Skeletal muscle cell (primary cell): ENCODE measurements around the gene MAEL.

Source experiments
- DNase-seq: peaks from one replicate; pipeline ENCODE4 v3.0.0-alpha.2; 2010; ENCODE audit warnings: low read depth
- H3K4me3 ChIP-seq: 2 replicates; pipeline ENCODE4 v1.5.1; 2011; ENCODE audit warnings: low read depth, mild to moderate bottlenecking, control low read depth, low read length, moderate library complexity

The MAEL gene

GRCh38 chr1:167051907-167052306 lies 62.8 kb downstream of the MAEL start:
- no peak overlapping the region for H3K4me3 ChIP-seq
- DNase-seq: no peak

- DNase-seq: no peak
These were observed 63.3 kb downstream of the MAEL start for GRCh38 chr1:167052389-167052788.

DNA sequence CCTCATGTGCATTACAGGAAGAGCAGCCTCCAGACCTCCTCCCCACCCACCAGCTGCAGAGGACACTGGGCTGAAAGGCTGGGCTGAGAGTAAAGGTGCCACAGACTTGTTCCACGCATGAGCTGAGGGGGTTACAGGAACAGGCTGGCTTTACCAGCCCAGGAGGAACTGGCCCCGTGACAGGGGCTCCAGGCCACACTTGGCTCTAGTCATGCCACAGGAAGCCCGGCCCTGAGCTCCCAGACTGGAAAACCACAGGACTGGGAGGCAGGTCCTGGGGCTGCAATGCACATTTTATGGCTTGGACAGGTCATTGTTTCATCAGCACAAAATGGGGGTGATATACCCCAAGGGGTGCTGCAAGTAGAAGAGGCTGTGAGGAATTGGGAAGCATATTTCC lies 65.5 kb downstream of the MAEL start:
- no peak overlapping the region for H3K4me3 ChIP-seq
- no peak for DNase-seq

More at GRCh38 chr1:167052389-167052788, 63.3 kb downstream of the MAEL start:
- H3K4me3 ChIP-seq: no peak overlapping the region

DNA sequence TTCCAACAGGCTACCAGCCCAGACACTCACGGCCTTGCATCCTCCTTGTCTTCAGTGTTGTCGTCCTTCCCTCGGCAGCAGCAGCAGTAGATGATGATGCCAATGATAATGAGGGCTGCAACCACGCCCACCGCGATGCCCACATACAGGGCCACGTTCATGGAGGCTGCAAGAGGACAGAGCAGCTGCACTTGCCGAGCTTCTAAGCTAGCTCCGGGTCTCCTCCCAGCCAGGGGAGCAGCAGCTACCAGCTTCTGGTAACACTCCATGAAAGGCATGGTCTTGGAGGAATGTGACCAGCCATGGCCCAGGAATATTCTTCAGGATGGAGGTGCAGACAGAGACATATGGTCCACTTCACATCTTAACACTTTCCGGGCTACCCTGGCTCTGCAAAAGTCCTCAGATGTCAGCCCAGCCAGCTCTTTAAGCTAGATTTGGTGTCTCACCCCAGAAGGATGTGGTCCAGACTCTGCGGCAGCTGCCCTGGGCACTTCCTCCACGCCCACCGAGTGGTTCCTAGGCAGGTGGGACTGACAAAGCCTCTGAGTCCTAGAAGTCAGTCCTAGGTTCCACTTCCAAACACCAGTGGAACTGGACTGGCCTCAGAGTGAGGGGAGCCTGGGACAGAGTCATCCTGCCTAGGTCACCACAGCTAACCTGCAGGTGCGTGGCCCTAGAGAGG lies 66.0 kb downstream of the MAEL start:
- DNase-seq: no peak

GRCh38 chr1:167056529-167057231 lies 67.6 kb downstream of the MAEL start:
- DNase-seq: no peak
- no peak overlapping the region for H3K4me3 ChIP-seq

More for the DNA sequence above, 66.0 kb downstream of the MAEL start:
- H3K4me3 ChIP-seq: no peak overlapping the region

- DNase-seq: no peak
These were observed 68.2 kb downstream of the MAEL start for GRCh38 chr1:167057241-167057688.

DNA sequence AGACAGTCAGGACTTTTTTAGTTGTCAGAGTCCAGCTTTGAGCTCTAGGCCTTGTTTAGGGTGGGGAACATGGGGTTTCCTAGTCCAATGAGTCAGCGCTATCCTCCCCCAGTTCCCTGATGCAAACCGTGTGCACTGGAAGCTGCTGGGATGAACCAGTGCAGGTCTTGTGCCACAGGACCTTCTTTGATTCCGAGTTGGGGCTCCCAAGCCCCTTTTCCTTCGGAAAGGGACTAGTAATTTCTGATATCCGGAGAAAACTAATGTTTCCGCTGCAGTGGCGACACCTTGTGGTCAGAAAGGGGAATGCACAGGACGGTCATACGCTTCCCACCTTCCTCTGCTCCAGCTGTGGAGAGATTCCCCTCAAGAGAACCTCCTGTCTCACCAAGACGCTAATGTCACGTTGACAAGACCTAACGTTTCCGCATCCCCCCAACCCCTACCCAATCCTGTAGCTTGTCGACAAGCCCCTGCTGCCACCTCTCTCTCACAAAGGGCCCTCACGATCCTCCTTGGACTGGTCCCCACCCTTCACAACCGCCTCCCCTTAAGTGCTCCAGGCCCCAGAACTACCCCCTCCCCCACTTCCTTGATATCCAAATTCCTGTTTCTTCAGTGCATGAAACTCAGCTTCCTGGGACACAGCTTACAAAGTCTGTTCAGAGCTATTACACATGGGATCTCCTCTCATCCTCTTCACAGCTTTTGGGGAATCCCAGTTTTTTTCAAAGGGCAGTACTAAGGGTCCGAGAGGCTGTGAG lies 70.1 kb downstream of the MAEL start:
- H3K4me3 ChIP-seq: no peak overlapping the region
- DNase-seq: no peak

More at GRCh38 chr1:167057241-167057688, 68.2 kb downstream of the MAEL start:
- no peak overlapping the region for H3K4me3 ChIP-seq

- no peak overlapping the region for H3K4me3 ChIP-seq
- no peak for DNase-seq
These were observed 70.7 kb downstream of the MAEL start for GRCh38 chr1:167059809-167060107.

- no peak for DNase-seq
- no peak overlapping the region for H3K4me3 ChIP-seq
These were observed 71.3 kb downstream of the MAEL start for GRCh38 chr1:167060141-167061072.

GRCh38 chr1:167061073-167061464 lies 72.0 kb downstream of the MAEL start:
- no peak overlapping the region for H3K4me3 ChIP-seq
- DNase-seq: no peak

DNA sequence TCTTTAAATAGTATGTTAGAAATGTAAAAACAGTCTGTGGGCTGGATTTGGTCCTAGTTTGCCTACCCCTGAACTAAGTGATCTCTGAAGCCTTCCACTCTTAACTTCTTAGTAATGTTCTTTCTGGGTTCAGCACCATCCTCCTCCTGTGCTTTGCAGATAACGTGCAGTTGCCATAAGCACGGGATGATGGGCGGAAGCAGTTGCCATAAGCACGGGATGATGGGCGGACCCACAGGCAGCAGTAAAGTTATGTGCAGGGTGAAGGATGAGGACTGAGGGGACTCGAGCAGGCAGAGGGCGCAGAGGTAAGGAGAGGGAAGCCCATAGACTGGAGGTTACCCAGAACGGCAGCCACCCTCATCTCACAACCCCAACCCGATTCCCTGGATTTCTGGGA lies 75.5 kb downstream of the MAEL start:
- H3K4me3 ChIP-seq: no peak overlapping the region
- no peak for DNase-seq

DNA sequence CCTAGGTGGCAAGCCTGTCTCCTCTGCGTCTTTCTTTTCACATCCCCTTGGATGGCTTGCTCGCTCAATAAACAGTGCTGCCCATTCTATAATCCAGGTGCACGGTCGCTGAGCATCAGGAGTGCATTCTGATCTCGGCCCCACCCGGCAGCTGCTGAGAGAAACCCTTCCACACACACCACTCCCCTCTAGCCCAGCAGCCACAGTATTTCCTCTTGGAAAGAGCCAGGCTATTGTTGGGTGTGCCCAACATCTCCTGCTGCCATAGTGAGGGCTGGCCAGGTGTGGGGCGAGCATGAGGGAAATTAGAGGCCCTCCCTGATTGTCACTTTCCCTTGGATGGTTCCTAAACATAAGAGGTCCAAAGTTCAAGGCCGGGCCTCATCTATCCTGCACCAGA lies 76.4 kb downstream of the MAEL start:
- DNase-seq: no peak
- H3K4me3 ChIP-seq: no peak overlapping the region

- DNase-seq: no peak
- peak overlapping the region; percentile 39 for H3K4me3 ChIP-seq
These were observed 77.4 kb downstream of the MAEL start for GRCh38 chr1:167066333-167067122.

DNA sequence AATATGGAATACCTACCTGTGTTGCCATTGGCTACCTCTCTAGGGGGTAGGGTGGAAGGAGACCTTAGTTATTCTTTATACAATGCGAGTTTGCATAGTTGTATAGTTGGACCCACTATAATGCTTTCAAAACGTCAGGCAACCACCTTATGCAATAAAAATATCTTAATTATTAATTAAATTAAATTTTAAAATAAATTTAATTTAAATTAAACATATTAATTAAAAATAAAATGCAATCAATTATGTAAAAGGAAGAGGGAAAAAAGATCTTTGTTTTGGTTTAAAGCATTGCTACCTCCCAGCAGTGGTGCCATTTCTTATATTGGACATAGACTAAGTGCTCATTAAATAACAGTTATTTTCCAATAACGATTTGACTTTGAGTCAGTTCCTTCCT lies 78.8 kb downstream of the MAEL start:
- H3K4me3 ChIP-seq: no peak overlapping the region
- no peak for DNase-seq

- H3K4me3 ChIP-seq: no peak overlapping the region
- no peak for DNase-seq
These were observed 79.7 kb downstream of the MAEL start for GRCh38 chr1:167068761-167069160.

GRCh38 chr1:167071286-167071685 lies 82.2 kb downstream of the MAEL start:
- no peak overlapping the region for H3K4me3 ChIP-seq
- no peak for DNase-seq
